ENCODE results near the gene MEGF6.

Gene MEGF6

GRCh38 chr1:3504151-3504821 is 107.0 kb downstream of the MEGF6 start:
- DNase-seq (ENCODE audit: low read depth in 2 of 2) = no peak

- DNase-seq (ENCODE audit: low read depth in 2 of 2) = no peak
Measured at GRCh38 chr1:3503525-3503886, 107.8 kb downstream of the MEGF6 start.

- DNase-seq (ENCODE audit: low read depth in 2 of 2) = no peak
Measured at GRCh38 chr1:3502641-3503524, 108.4 kb downstream of the MEGF6 start.

- no peak for DNase-seq (ENCODE audit: low read depth in 2 of 2)
Measured at GRCh38 chr1:3501856-3502640, 109.3 kb downstream of the MEGF6 start.

GRCh38 chr1:3501437-3501836 is 109.9 kb downstream of the MEGF6 start:
- no peak for DNase-seq (ENCODE audit: low read depth in 2 of 2)

- DNase-seq (ENCODE audit: low read depth in 2 of 2) = no peak
Measured at GRCh38 chr1:3500265-3500835, 111.0 kb downstream of the MEGF6 start.

GRCh38 chr1:3499611-3500010 is 111.7 kb downstream of the MEGF6 start:
- DNase-seq (ENCODE audit: low read depth in 2 of 2) = no peak

GRCh38 chr1:3498986-3499385 is 112.3 kb downstream of the MEGF6 start:
- no peak for DNase-seq (ENCODE audit: low read depth in 2 of 2)

GRCh38 chr1:3498246-3498930 is 112.9 kb downstream of the MEGF6 start:
- no peak for DNase-seq (ENCODE audit: low read depth in 2 of 2)

GRCh38 chr1:3497521-3497920 is 113.8 kb downstream of the MEGF6 start:
- no peak for DNase-seq (ENCODE audit: low read depth in 2 of 2)

- no peak for DNase-seq (ENCODE audit: low read depth in 2 of 2)
Measured at GRCh38 chr1:3496916-3497315, 114.4 kb downstream of the MEGF6 start.

GRCh38 chr1:3495776-3496745 is 115.2 kb downstream of the MEGF6 start:
- no peak for DNase-seq (ENCODE audit: low read depth in 2 of 2)

- no peak for DNase-seq (ENCODE audit: low read depth in 2 of 2)
Measured at GRCh38 chr1:3494321-3495308, 116.7 kb downstream of the MEGF6 start.

GRCh38 chr1:3492545-3493246 is 118.6 kb downstream of the MEGF6 start:
- DNase-seq (ENCODE audit: low read depth in 2 of 2) = no peak

GRCh38 chr1:3491291-3492246 is 119.7 kb downstream of the MEGF6 start:
- DNase-seq (ENCODE audit: low read depth in 2 of 2) = no peak

- DNase-seq (ENCODE audit: low read depth in 2 of 2) = no peak
Measured at GRCh38 chr1:3490046-3490745, 121.1 kb downstream of the MEGF6 start.

- DNase-seq (ENCODE audit: low read depth in 2 of 2) = no peak
Measured at GRCh38 chr1:3488432-3488831, 122.9 kb downstream of the MEGF6 start.

All from fibroblast of skin of left biceps (primary cell).